Karpas-422 (cell line): ENCODE measurements around the gene HOXB6. TPM values are rescaled to one million over a fixed set of nuclear protein-coding genes. Genes with fewer than 3 reads are reported as not detected.

ENCODE experiments used
- DNase-seq: peaks from one replicate; pipeline ENCODE4 v3.0.0-alpha.2; 2015
- H2AFZ ChIP-seq: fragments of 200-600 bp; sonication (generic); 2 replicates; pipeline ENCODE4 v1.6.1; 2014; ENCODE audit warnings: antibody characterized with exemption, low read length, mixed read lengths
- H3K27ac ChIP-seq: fragments of 200-600 bp; sonication (generic); 2 replicates; pipeline ENCODE4 v1.5.1; 2014; ENCODE audit warnings: mild to moderate bottlenecking, low read length, moderate library complexity
- H3K27me3 ChIP-seq: fragments of 200-600 bp; sonication (generic); 2 replicates; pipeline ENCODE4 v1.6.1; 2014; ENCODE audit warnings: low read length, mixed read lengths
- H3K36me3 ChIP-seq: fragments of 200-600 bp; sonication (generic); 2 replicates; pipeline ENCODE4 v1.6.1; 2014; ENCODE audit warnings: low read length, mixed read lengths; ENCODE audit not compliant: insufficient read depth
- H3K4me1 ChIP-seq: fragments of 200-600 bp; sonication (generic); 2 replicates; pipeline ENCODE4 v1.6.1; 2014; ENCODE audit warnings: mild to moderate bottlenecking, low read length, mixed read lengths
- H3K4me2 ChIP-seq: fragments of 200-600 bp; sonication (generic); 2 replicates; pipeline ENCODE4 v1.6.1; 2014; ENCODE audit warnings: low read length, low read depth, mild to moderate bottlenecking; ENCODE audit not compliant: poor library complexity, severe bottlenecking
- H3K4me3 ChIP-seq: fragments of 200-600 bp; sonication (generic); 2 replicates; pipeline ENCODE4 v1.5.1; 2014; ENCODE audit warnings: mild to moderate bottlenecking, antibody characterized with exemption, low read length, mixed read lengths
- H3K79me2 ChIP-seq: fragments of 200-600 bp; sonication (generic); 2 replicates; pipeline ENCODE4 v1.6.1; 2014; ENCODE audit warnings: mild to moderate bottlenecking, low read length, mixed read lengths
- H3K9ac ChIP-seq: fragments of 200-600 bp; sonication (generic); 2 replicates; pipeline ENCODE4 v1.6.0; 2014; ENCODE audit warnings: low read length
- H3K9me2 ChIP-seq: fragments of 200-600 bp; sonication (generic), shearing (Covaris generic); replicated peaks from 2 replicates; pipeline ENCODE4 v1.6.0; 2014; ENCODE audit warnings: mild to moderate bottlenecking, low read length, moderate library complexity; ENCODE audit not compliant: insufficient read depth
- H3K9me3 ChIP-seq: fragments of 300-700, 200-600 bp; sonication (generic); 2 replicates; pipeline ENCODE4 v1.6.1; 2014; ENCODE audit warnings: low read length, mixed read lengths
- H4K20me1 ChIP-seq: fragments of 200-600 bp; sonication (generic); 2 replicates; pipeline ENCODE4 v1.6.1; 2014; ENCODE audit warnings: mild to moderate bottlenecking, antibody characterized with exemption, low read length, low read depth; ENCODE audit not compliant: insufficient read depth
- total RNA-seq: library from RNA; depleted of rRNA; stranded (reverse); fragments of >200 nt; shearing (Covaris generic); gene quantifications from 2 replicates; pipeline ENCODE4 v1.2.3, GENCODE V29; 2014; ENCODE audit warnings: low replicate concordance

The HOXB6 gene
- total RNA-seq, 1 experiment from 2014 or later = 0.48 TPM

DNA sequence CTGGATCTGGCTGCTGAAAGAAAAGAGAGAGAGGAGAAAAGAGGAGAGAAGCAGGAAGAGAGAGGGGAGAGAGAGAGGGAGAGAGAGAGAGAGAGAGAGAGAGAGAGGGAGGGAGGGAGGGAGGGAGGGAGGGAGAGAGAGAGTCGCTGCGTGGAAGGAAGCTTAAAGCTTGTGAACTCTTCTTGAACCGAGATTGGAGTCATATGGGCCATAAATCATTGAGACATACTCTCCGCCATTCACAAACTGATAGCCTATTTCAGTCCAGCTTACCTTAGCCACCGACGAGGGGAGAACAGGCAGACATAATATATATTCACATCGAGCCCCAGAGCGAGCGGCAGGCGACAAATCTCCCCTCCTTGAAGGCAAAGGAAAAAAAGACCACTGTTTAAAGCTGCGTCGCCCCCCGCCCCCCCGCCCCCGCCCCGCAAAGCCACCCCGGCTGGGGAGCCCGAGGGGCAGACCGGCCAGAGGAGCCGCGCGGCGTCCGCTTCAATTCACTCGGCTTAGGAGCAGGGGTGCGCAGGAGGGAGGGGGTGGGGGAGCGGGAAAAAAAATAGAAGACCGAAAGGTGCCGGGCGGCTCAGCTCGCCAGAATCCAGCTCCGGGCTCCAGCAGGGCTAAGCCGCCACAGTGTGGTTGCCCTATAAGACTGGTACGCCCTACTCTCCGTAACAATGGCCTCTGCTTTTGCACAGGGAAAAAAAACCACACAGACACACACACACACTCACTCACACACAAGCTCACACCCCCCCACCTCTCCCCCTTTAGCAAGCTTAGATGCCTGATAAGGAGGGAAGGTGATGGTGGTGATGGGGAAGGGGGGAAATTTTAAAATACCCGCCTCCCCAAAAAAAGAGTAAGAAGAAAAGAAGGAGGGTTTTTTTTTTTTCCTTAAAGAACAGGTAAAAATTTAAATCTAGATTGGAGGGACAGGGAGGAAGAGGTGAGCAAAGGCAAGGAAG, 49.2 kb downstream of the HOXB6 start:
- Histone ChIP-seq H3K4me1 (no peaks in the 10 kb centered on the region), H3K36me3 (no peaks in the 10 kb centered on the region), H3K4me2 (no peak overlapping the region), H3K9ac (no peak overlapping the region), H3K27ac (no peak overlapping the region), H4K20me1 (no peaks in the 10 kb centered on the region), H3K9me2 (no peaks in the 10 kb centered on the region), H3K27me3 (no peaks in the 10 kb centered on the region), H3K79me2 (no peaks in the 10 kb centered on the region), H2AFZ (no peak overlapping the region), H3K9me3 (no peaks in the 10 kb centered on the region), H3K4me3 (no peak overlapping the region)
- DNase-seq = no peak

- no peak overlapping the region for H3K4me2 ChIP-seq
- no peaks in the 10 kb centered on the region for H3K36me3 ChIP-seq
- H3K27ac ChIP-seq = no peak overlapping the region
- no peaks in the 10 kb centered on the region for H4K20me1 ChIP-seq
- H3K9ac ChIP-seq = no peak overlapping the region
- H3K4me3 ChIP-seq = no peak overlapping the region
- no peaks in the 10 kb centered on the region for H3K4me1 ChIP-seq
- no peaks in the 10 kb centered on the region for H3K27me3 ChIP-seq
- H3K79me2 ChIP-seq = no peaks in the 10 kb centered on the region
- no peaks in the 10 kb centered on the region for H3K9me2 ChIP-seq
- no peaks in the 10 kb centered on the region for H3K9me3 ChIP-seq
- DNase-seq = no peak
- no peak overlapping the region for H2AFZ ChIP-seq
Observed at GRCh38 chr17:48554412-48555257, 50.2 kb downstream of the HOXB6 start.

GRCh38 chr17:48553826-48554225, 51.0 kb downstream of the HOXB6 start:
- no peak overlapping the region for H3K4me3 ChIP-seq
- H3K9me3 ChIP-seq = no peaks in the 10 kb centered on the region
- no peak overlapping the region for H3K9ac ChIP-seq
- no peaks in the 10 kb centered on the region for H3K9me2 ChIP-seq
- no peaks in the 10 kb centered on the region for H4K20me1 ChIP-seq
- H3K36me3 ChIP-seq = no peaks in the 10 kb centered on the region
- H3K27me3 ChIP-seq = no peaks in the 10 kb centered on the region
- no peak for DNase-seq
- no peaks in the 10 kb centered on the region for H3K79me2 ChIP-seq
- H3K27ac ChIP-seq = no peak overlapping the region
- H3K4me1 ChIP-seq = no peaks in the 10 kb centered on the region
- H2AFZ ChIP-seq = no peak overlapping the region
- no peak overlapping the region for H3K4me2 ChIP-seq

- H3K4me3 ChIP-seq = no peak overlapping the region
- H3K4me1 ChIP-seq = no peaks in the 10 kb centered on the region
- H3K9me3 ChIP-seq = no peaks in the 10 kb centered on the region
- DNase-seq = no peak
- no peaks in the 10 kb centered on the region for H3K79me2 ChIP-seq
- H3K9me2 ChIP-seq = no peaks in the 10 kb centered on the region
- H3K9ac ChIP-seq = no peak overlapping the region
- no peaks in the 10 kb centered on the region for H4K20me1 ChIP-seq
- H3K27ac ChIP-seq = no peak overlapping the region
- H3K36me3 ChIP-seq = no peaks in the 10 kb centered on the region
- no peaks in the 10 kb centered on the region for H3K27me3 ChIP-seq
- H2AFZ ChIP-seq = no peak overlapping the region
- no peak overlapping the region for H3K4me2 ChIP-seq
Observed at GRCh38 chr17:48553190-48553547, 51.6 kb downstream of the HOXB6 start.

- Histone ChIP-seq H3K9me2 (no peaks in the 10 kb centered on the region), H3K4me2 (no peak overlapping the region), H3K36me3 (no peaks in the 10 kb centered on the region), H3K4me3 (no peak overlapping the region), H2AFZ (no peak overlapping the region), H4K20me1 (no peaks in the 10 kb centered on the region), H3K27ac (no peak overlapping the region), H3K9ac (no peak overlapping the region), H3K9me3 (no peaks in the 10 kb centered on the region), H3K4me1 (no peaks in the 10 kb centered on the region), H3K79me2 (no peaks in the 10 kb centered on the region), H3K27me3 (no peaks in the 10 kb centered on the region)
- no peak for DNase-seq
Observed at GRCh38 chr17:48552466-48553189, 52.2 kb downstream of the HOXB6 start.

GRCh38 chr17:48551596-48552465, 53.0 kb downstream of the HOXB6 start:
- H3K9ac ChIP-seq = no peak overlapping the region
- H3K4me2 ChIP-seq = no peak overlapping the region
- H4K20me1 ChIP-seq = no peaks in the 10 kb centered on the region
- H3K27me3 ChIP-seq = no peaks in the 10 kb centered on the region
- no peak overlapping the region for H3K4me3 ChIP-seq
- no peaks in the 10 kb centered on the region for H3K79me2 ChIP-seq
- no peaks in the 10 kb centered on the region for H3K36me3 ChIP-seq
- no peak overlapping the region for H3K27ac ChIP-seq
- H3K9me2 ChIP-seq = no peaks in the 10 kb centered on the region
- H3K9me3 ChIP-seq = no peaks in the 10 kb centered on the region
- DNase-seq = no peak
- H2AFZ ChIP-seq = no peak overlapping the region
- no peaks in the 10 kb centered on the region for H3K4me1 ChIP-seq

DNA sequence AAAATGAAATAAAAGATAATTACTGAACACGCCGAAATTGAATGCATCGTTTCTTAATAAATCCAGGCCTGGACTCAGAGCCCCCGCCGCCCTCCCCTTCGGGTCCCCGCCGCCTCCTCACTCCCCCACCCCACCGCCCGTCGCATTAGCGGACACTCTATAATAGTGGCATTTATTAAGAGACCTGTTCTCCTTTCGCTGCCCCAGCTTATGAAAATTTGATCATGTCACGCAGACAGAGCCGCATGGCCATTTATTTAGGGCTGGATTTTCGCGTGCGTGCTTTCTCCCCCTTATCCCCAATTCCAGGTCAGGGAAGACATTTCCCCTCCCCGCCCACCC, 53.6 kb downstream of the HOXB6 start:
- Histone ChIP-seq H3K4me3 (no peak overlapping the region), H3K9me3 (no peaks in the 10 kb centered on the region), H3K4me1 (no peaks in the 10 kb centered on the region), H3K79me2 (no peaks in the 10 kb centered on the region), H2AFZ (no peak overlapping the region), H3K9me2 (no peaks in the 10 kb centered on the region), H3K36me3 (no peaks in the 10 kb centered on the region), H4K20me1 (no peaks in the 10 kb centered on the region), H3K4me2 (no peak overlapping the region), H3K27me3 (no peaks in the 10 kb centered on the region), H3K9ac (no peak overlapping the region), H3K27ac (no peak overlapping the region)
- no peak for DNase-seq
